OCI-LY3 (cell line): ENCODE data around the gene STIM1.

Source experiments
- H2AFZ ChIP-seq: fragments of 200-600, 300-600 bp; shearing (Covaris generic); 2 replicates; pipeline ENCODE4 v1.6.0; 2014; ENCODE audit warnings: antibody characterized with exemption, low read depth, low read length
- H3K27ac ChIP-seq: fragments of 200-600, 300-600 bp; sonication (generic); 2 replicates; pipeline ENCODE4 v1.5.1; 2014; ENCODE audit warnings: mild to moderate bottlenecking, low read length, moderate library complexity, mixed read lengths
- H3K27me3 ChIP-seq: fragments of 200-600, 300-600 bp; sonication (generic); 2 replicates; pipeline ENCODE4 v1.6.1; 2014; ENCODE audit warnings: low read depth, low read length, mixed read lengths
- H3K36me3 ChIP-seq: fragments of 200-600, 300-600 bp; sonication (generic); replicated peaks from 2 replicates; pipeline ENCODE3; 2014; ENCODE audit warnings: low read depth, low read length, mixed read lengths
- H3K4me1 ChIP-seq: fragments of 300-600, 200-600 bp; sonication (generic); 2 replicates; pipeline ENCODE4 v1.6.1; 2014; ENCODE audit warnings: low read length, mixed read lengths
- H3K4me2 ChIP-seq: fragments of 200-600, 300-600 bp; sonication (generic); 2 replicates; pipeline ENCODE4 v1.6.1; 2014; ENCODE audit warnings: low read length, mixed read lengths
- H3K4me3 ChIP-seq: fragments of 300-600, 200-600 bp; sonication (generic); 2 replicates; pipeline ENCODE4 v1.5.1; 2014; ENCODE audit warnings: antibody characterized with exemption, mild to moderate bottlenecking, low read length, moderate library complexity
- H3K79me2 ChIP-seq: fragments of 300-600, 200-600 bp; shearing (Covaris generic); 2 replicates; pipeline ENCODE4 v1.6.1; 2014; ENCODE audit warnings: mild to moderate bottlenecking, low read length, mixed read lengths
- H3K9ac ChIP-seq: fragments of 300-600, 200-600 bp; shearing (Covaris generic); 2 replicates; pipeline ENCODE4 v1.6.0; 2014; ENCODE audit warnings: mild to moderate bottlenecking, low read length, moderate library complexity
- H3K9me3 ChIP-seq: fragments of 200-600, 300-600 bp; shearing (Covaris generic); 2 replicates; pipeline ENCODE4 v1.6.1; 2014; ENCODE audit warnings: low read length, mixed read lengths; ENCODE audit not compliant: insufficient read depth
- H4K20me1 ChIP-seq: fragments of 200-600, 300-600 bp; sonication (generic); 2 replicates; pipeline ENCODE4 v1.6.1; 2016; ENCODE audit warnings: low read length, mixed read lengths; ENCODE audit not compliant: insufficient read depth
- EZH2phosphoT487 ChIP-seq: fragments of 200-600 bp; shearing (Covaris generic); IDR thresholded peaks from 2 replicates; pipeline ENCODE4 v1.6.1; 2018; ENCODE audit warnings: antibody characterized with exemption, mixed run types, low read depth
- TF ChIP-seq, protein P1 (sequence below): fragments of 200-600, 300-600 bp; sonication (generic); IDR thresholded peaks from 2 replicates; pipeline ENCODE4 v1.5.1; 2014; ENCODE audit warnings: antibody characterized with exemption, low read length, low read depth

Gene STIM1

DNA sequence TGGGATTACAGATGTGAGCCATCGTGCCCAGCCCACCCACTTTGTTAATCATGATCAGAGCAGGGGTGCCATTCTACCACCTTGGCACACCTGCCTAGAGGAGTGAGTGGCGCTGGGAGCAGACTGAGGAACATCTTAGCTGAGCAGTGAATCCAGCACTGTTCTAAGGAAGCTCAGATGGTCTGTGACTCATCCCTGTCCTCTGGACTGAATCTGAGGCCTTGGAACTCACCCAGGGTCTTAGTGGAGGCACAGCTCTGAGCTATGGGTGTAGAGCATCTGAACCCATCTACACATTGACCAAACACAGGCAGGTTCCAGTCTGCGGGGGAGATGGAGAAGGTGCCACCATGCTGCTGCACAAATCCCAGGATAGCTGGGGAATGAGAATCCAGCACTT lies 32.2 kb upstream of the STIM1 start:
- Histone ChIP-seq H3K79me2 (peaks cover 20% of the 10 kb centered on the region), H3K4me3 (no peak overlapping the region), H3K36me3 (peaks cover 31% of the 10 kb centered on the region), H3K27ac (no peak overlapping the region), H3K27me3 (no peaks in the 10 kb centered on the region), H3K9ac (no peak overlapping the region), H3K4me2 (no peak overlapping the region), H3K4me1 (no peaks in the 10 kb centered on the region), H2AFZ (no peak overlapping the region), H3K9me3 (no peaks in the 10 kb centered on the region), H4K20me1 (peaks cover 16% of the 10 kb centered on the region; the same call in 1 of the 2 replicates)
- no peak for TF ChIP-seq EZH2phosphoT487
- TF ChIP-seq, protein P1, sequence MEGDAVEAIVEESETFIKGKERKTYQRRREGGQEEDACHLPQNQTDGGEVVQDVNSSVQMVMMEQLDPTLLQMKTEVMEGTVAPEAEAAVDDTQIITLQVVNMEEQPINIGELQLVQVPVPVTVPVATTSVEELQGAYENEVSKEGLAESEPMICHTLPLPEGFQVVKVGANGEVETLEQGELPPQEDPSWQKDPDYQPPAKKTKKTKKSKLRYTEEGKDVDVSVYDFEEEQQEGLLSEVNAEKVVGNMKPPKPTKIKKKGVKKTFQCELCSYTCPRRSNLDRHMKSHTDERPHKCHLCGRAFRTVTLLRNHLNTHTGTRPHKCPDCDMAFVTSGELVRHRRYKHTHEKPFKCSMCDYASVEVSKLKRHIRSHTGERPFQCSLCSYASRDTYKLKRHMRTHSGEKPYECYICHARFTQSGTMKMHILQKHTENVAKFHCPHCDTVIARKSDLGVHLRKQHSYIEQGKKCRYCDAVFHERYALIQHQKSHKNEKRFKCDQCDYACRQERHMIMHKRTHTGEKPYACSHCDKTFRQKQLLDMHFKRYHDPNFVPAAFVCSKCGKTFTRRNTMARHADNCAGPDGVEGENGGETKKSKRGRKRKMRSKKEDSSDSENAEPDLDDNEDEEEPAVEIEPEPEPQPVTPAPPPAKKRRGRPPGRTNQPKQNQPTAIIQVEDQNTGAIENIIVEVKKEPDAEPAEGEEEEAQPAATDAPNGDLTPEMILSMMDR = no peak

DNA sequence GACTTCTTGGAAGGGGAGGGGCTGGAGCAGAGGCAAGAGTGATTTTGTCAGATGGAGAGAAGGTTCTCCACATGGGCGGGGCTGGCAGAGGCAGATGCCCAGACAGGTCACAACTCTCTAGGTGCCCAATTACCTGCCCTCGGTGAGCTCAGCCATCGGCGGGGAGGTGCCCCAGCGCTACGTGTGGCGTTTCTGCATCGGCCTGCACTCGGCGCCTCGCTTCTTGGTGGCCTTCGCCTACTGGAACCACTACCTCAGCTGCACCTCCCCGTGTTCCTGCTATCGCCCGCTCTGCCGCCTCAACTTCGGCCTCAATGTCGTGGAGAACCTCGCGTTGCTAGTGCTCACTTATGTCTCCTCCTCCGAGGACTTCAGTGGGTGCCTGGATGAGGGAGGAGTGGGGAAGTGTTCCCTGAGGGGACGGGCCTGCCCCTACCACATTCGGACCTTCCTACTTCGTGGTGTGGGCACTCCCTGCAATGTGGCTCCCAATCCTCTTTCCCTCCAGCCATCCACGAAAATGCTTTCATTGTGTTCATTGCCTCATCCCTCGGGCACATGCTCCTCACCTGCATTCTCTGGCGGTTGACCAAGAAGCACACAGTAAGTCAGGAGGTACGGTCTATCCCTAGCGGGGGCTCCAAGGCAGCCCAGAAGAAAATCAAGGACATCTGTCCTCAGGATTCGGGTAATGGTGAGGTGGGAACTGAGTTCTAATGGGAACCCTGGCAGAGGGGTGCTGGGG lies 31.5 kb upstream of the STIM1 start:
- no peaks in the 10 kb centered on the region for H3K9me3 ChIP-seq
- H3K9ac ChIP-seq = no peak overlapping the region
- TF ChIP-seq, protein P1 = no peak
- TF ChIP-seq EZH2phosphoT487 = no peak
- H4K20me1 ChIP-seq = peaks cover 15% of the 10 kb centered on the region; the same call in 1 of the 2 replicates
- H2AFZ ChIP-seq = no peak overlapping the region
- H3K4me2 ChIP-seq = no peak overlapping the region
- H3K36me3 ChIP-seq = peaks cover 31% of the 10 kb centered on the region
- no peak overlapping the region for H3K27ac ChIP-seq
- H3K27me3 ChIP-seq = no peaks in the 10 kb centered on the region
- no peak overlapping the region for H3K4me3 ChIP-seq
- H3K79me2 ChIP-seq = peaks cover 21% of the 10 kb centered on the region
- H3K4me1 ChIP-seq = no peaks in the 10 kb centered on the region

DNA sequence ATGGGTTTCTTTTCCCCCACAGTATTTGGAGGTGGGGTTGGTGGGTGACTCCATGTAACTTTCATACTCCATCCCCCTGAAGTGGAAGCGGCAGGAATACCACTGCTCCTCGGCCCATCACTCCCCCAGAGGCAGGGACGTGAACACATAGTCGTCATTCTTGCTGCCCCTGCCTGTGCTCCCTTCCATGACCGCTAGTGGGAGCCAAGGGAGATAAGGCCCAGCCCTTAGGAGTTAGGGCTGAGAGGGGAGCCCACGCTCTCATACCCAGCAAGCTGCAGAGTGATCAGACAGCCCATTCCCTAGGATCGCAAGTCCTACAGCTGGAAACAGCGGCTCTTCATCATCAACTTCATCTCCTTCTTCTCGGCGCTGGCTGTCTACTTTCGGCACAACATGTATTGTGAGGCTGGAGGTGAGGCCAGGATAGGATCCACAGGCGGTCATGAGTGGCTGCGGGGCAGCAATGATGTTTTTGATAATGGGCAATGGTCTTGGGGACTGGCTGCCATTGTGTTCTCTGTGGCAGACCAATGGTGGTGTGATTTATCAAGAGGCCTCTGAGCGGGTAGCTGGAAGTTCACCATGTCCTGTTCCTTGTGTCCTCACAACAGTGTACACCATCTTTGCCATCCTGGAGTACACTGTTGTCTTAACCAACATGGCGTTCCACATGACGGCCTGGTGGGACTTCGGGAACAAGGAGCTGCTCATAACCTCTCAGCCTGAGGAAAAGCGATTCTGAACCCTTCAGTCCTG lies 30.6 kb upstream of the STIM1 start:
- no peaks in the 10 kb centered on the region for H3K9me3 ChIP-seq
- no peak overlapping the region for H3K4me2 ChIP-seq
- H3K36me3 ChIP-seq = peaks cover 32% of the 10 kb centered on the region
- peaks cover 12% of the 10 kb centered on the region; the same call in 1 of the 2 replicates for H4K20me1 ChIP-seq
- no peak overlapping the region for H3K4me3 ChIP-seq
- H3K79me2 ChIP-seq = peaks cover 22% of the 10 kb centered on the region
- no peak overlapping the region for H3K27ac ChIP-seq
- H3K9ac ChIP-seq = no peak overlapping the region
- H3K27me3 ChIP-seq = no peaks in the 10 kb centered on the region
- TF ChIP-seq, protein P1 = peak; percentile 77
- no peak for TF ChIP-seq EZH2phosphoT487
- H3K4me1 ChIP-seq = no peaks in the 10 kb centered on the region
- H2AFZ ChIP-seq = no peak overlapping the region

DNA sequence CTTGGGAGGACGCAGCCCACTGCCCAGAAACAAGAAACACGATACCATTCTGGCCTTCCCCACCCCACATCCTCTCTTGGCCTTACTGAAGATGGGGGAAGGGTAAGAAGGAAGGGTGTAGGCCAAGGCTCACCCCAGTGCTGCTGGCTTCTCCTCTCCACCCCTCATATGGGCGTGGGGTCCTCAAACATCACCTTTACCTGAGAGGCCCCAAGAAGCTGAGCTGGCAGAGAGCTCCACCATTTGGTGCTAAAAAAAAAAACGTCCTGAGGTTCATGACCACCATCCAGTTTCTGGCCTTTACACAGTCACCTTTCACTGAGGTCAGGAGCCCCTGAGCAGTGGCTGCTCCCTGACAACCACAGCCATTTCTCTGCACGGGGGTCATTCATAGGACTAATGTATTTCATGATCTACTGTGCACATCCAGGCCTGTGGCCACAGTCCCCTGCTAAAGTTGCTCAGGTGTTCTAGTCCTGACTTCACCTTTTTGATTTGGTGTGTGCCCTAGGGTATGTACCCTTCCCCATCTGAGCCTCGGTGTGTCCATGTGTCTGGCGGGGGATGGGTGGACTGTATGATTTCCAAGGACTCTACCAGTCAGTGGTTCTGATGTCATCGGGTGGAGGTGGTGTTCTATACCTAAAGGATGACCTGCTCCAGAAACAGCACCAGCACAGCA lies 29.9 kb upstream of the STIM1 start:
- TF ChIP-seq, protein P1 = no peak
- no peak for TF ChIP-seq EZH2phosphoT487
- H3K27me3 ChIP-seq = no peaks in the 10 kb centered on the region
- no peak overlapping the region for H3K27ac ChIP-seq
- H2AFZ ChIP-seq = no peak overlapping the region
- no peaks in the 10 kb centered on the region for H3K9me3 ChIP-seq
- no peak overlapping the region for H3K4me2 ChIP-seq
- no peak overlapping the region for H3K9ac ChIP-seq
- H4K20me1 ChIP-seq = peaks cover 15% of the 10 kb centered on the region; the same call in 1 of the 2 replicates
- H3K79me2 ChIP-seq = peaks cover 27% of the 10 kb centered on the region
- H3K4me1 ChIP-seq = no peaks in the 10 kb centered on the region
- peaks cover 37% of the 10 kb centered on the region for H3K36me3 ChIP-seq
- no peak overlapping the region for H3K4me3 ChIP-seq
